ENCODE measurements around the gene ZFY. TPM values are rescaled to one million over a fixed set of nuclear protein-coding genes. Genes with fewer than 3 reads are reported as not detected.

ZFY gene
- total RNA-seq = 0.09 TPM

GRCh38 chrY:2934861-2935715 is at the start of gene ZFY:
ZFY (plus strand) TSS chrY:2935381; CDS start chrY:2953937, 18,556 bp downstream.
- DNase-seq (ENCODE audit: low spot score) = no peak

GRCh38 chrY:2885880-2886279 is 49.3 kb upstream of the ZFY start:
- DNase-seq (ENCODE audit: low spot score) = no peak

GRCh38 chrY:2887386-2887785 is 47.8 kb upstream of the ZFY start:
- no peak for DNase-seq (ENCODE audit: low spot score)

- DNase-seq (ENCODE audit: low spot score) = no peak
Measured at GRCh38 chrY:2887955-2888354, 47.2 kb upstream of the ZFY start.

- no peak for DNase-seq (ENCODE audit: low spot score)
Measured at GRCh38 chrY:2893471-2893870, 41.7 kb upstream of the ZFY start.

- no peak for DNase-seq (ENCODE audit: low spot score)
Measured at GRCh38 chrY:2896050-2896449, 39.1 kb upstream of the ZFY start.

- DNase-seq (ENCODE audit: low spot score) = no peak
Measured at GRCh38 chrY:2907356-2907755, 27.8 kb upstream of the ZFY start.

- no peak for DNase-seq (ENCODE audit: low spot score)
Measured at GRCh38 chrY:2913066-2913815, 21.9 kb upstream of the ZFY start.

- no peak for DNase-seq (ENCODE audit: low spot score)
Measured at GRCh38 chrY:2934078-2934477, 1.1 kb upstream of the ZFY start.

GRCh38 chrY:2935716-2936435 is 695 bp downstream of the ZFY start:
- DNase-seq (ENCODE audit: low spot score) = no peak

- DNase-seq (ENCODE audit: low spot score) = no peak
Measured at GRCh38 chrY:2936436-2936750, 1.2 kb downstream of the ZFY start.

- DNase-seq (ENCODE audit: low spot score) = no peak
Measured at GRCh38 chrY:2937149-2937548, 2.0 kb downstream of the ZFY start.

- no peak for DNase-seq (ENCODE audit: low spot score)
Measured at GRCh38 chrY:2949590-2950252, 14.5 kb downstream of the ZFY start.

GRCh38 chrY:2950655-2951054 is 15.5 kb downstream of the ZFY start:
- no peak for DNase-seq (ENCODE audit: low spot score)

GRCh38 chrY:2952912-2953311 is 17.7 kb downstream of the ZFY start:
- no peak for DNase-seq (ENCODE audit: low spot score)

GRCh38 chrY:2954735-2955134 is 19.6 kb downstream of the ZFY start:
- no peak for DNase-seq (ENCODE audit: low spot score)

- DNase-seq (ENCODE audit: low spot score) = no peak
Measured at GRCh38 chrY:2955561-2955960, 20.4 kb downstream of the ZFY start.

- DNase-seq (ENCODE audit: low spot score) = no peak
Measured at GRCh38 chrY:2962061-2962460, 26.9 kb downstream of the ZFY start.

- DNase-seq (ENCODE audit: low spot score) = no peak
Measured at GRCh38 chrY:2964814-2965213, 29.6 kb downstream of the ZFY start.

- DNase-seq (ENCODE audit: low spot score) = no peak
Measured at GRCh38 chrY:2965629-2966028, 30.4 kb downstream of the ZFY start.

GRCh38 chrY:2969561-2969960 is 34.4 kb downstream of the ZFY start:
- no peak for DNase-seq (ENCODE audit: low spot score)

- DNase-seq (ENCODE audit: low spot score) = no peak
Measured at GRCh38 chrY:2972708-2973107, 37.5 kb downstream of the ZFY start.
